Activated naive CD8-positive, alpha-beta T cell (primary cell): ENCODE results near the gene COL17A1.

Experiments used
- H3K27ac Mint-ChIP-seq: one replicate; pipeline ENCODE4 v1.8.0; 2021; ENCODE audit warnings: mixed read lengths
- H3K27me3 Mint-ChIP-seq: one replicate; pipeline ENCODE4 v1.8.0; 2021; ENCODE audit warnings: mixed read lengths
- H3K36me3 Mint-ChIP-seq: one replicate; pipeline ENCODE4 v1.8.0; 2021; ENCODE audit warnings: mixed read lengths
- H3K4me1 Mint-ChIP-seq: one replicate; pipeline ENCODE4 v1.8.0; 2021; ENCODE audit warnings: low read depth, mixed read lengths
- H3K4me3 Mint-ChIP-seq: one replicate; pipeline ENCODE4 v1.8.0; 2021; ENCODE audit warnings: mild to moderate bottlenecking, mixed read lengths
- H3K9me3 Mint-ChIP-seq: one replicate; pipeline ENCODE4 v1.8.0; 2021; ENCODE audit warnings: low read depth, mixed read lengths

COL17A1 gene

DNA sequence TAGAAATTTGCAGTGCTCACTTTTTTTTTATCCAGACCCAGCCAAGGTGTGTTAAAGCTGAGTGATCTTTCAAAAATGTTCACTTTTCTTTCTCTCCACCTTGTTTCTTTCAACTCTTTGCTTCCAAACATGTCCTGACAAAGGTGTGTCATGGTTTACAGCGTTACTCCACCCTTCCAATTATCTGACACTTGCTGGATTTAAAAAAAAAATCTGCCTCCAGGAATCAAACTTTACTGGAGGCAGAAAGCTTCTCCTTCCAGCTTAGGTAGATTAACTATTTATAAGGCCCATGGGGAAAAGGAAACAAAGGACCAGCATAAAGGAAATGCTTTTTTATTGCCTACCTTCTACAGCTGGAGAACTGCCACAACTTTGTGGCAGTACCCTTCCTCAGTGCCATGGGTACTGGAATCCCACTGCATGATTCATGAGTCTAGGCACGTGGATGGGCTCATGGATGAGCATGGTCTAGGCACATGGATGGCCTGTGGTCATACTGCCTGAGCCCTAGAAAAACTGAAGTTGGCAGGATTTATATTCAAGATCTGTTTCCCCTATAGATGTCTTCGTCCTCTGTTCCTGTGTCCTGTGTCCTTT, at the start of gene COL17A1:
Gene COL17A1 (minus strand): TSS at position 80 of the 600 bp plus-strand sequence. CDS start 5,207 bp downstream, outside the sequence.
- Mint-ChIP-seq H3K4me3 (no peak within 1 kb of the TSS), H3K36me3 (no peaks in the 10 kb centered on the region), H3K4me1 (peaks cover 3% of the 10 kb centered on the region), H3K27me3 (no peaks in the 10 kb centered on the region), H3K9me3 (no peaks in the 10 kb centered on the region), H3K27ac (no peak within 1 kb of the TSS)

DNA sequence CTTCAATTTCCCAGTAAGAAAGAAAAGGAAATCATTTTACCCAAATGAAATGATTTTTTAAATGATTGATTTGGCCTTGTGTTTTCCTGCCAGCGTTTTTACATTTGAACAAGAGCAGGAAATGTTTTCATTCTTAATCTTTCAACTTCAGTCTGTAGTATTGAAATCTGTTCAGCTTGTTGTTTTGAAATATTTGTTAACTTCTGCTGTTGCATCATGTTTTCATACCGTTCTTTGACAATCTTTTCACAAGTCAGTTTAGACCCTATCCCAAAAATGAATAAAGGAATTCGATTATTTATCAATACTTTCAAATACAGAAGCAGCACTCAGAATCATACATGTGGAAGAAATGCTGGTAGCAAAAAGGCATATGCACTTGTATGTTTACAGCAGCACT, 44.4 kb upstream of the COL17A1 start:
- Mint-ChIP-seq H3K27ac (no peak overlapping the region), H3K36me3 (peaks cover 2% of the 10 kb centered on the region), H3K9me3 (no peaks in the 10 kb centered on the region), H3K4me1 (peaks cover 4% of the 10 kb centered on the region), H3K27me3 (peaks cover 8% of the 10 kb centered on the region), H3K4me3 (no peak overlapping the region)

DNA sequence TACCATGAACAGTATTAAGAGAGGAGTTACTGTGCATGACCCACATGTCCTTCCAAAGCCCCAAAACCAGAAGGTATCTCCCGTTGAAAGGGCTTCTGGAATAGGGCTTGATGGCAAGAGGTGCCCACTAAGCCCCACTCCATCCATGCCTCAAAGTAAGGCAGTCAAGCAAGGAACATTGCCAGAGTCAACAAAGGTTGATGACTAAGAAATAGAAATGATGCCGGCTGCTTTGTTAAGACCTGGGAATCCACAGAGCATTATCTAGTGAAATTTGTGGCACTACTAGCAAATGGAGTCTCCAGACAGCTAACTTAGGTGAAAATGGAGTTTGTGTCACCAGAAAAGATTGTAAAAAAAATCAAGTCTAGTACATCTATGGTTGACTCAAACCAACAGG, 42.5 kb upstream of the COL17A1 start:
- H3K4me1 Mint-ChIP-seq, result peaks cover 11% of the 10 kb centered on the region
- no peaks in the 10 kb centered on the region for H3K36me3 Mint-ChIP-seq
- peaks cover 4% of the 10 kb centered on the region for H3K27me3 Mint-ChIP-seq
- no peak overlapping the region for H3K27ac Mint-ChIP-seq
- no peak overlapping the region for H3K4me3 Mint-ChIP-seq
- no peaks in the 10 kb centered on the region for H3K9me3 Mint-ChIP-seq

DNA sequence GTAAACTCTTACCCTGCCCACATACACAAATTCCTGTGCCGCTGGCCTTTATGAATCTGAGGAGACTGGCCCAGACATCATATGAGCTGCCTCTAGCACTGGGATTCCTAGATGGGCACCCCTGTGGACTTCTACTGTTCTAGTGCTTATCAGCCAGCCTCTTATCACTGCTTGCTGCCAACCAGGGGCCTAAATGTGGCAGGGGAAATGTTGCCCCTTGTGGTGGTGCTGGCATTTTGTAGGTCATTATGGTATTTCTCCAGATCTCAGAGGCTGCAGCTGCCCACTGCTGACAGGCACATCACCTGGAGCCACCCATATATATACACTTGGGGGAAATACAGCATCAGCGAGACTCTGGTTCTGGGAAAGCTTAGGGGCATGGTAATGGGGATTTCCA, 41.7 kb upstream of the COL17A1 start:
- Mint-ChIP-seq H3K27me3 (no peaks in the 10 kb centered on the region), H3K4me1 (peaks cover 18% of the 10 kb centered on the region)

DNA sequence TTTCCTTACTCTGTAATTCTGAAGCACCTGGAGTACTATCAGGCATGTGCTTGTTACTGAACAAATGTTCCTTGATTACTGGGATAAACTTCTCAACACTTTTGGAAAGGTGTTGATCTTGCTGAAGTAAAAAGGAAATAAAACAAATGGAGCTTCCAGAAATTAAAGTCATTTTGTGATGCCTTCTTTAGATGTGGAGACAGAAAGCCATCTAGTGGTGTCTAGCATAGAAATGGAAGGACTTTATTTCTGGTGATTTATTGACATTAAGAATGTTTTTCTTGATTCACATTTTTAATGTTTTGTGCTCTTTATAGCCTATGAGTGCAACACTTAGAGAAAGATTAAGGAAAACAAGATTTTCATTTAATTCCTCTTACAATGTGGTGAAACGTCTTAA, 37.7 kb upstream of the COL17A1 start:
- H3K36me3 Mint-ChIP-seq, result no peaks in the 10 kb centered on the region
- H3K27ac Mint-ChIP-seq, result peak overlapping the region; percentile 70
- H3K4me1 Mint-ChIP-seq, result peaks cover 33% of the 10 kb centered on the region
- no peaks in the 10 kb centered on the region for H3K9me3 Mint-ChIP-seq
- H3K27me3 Mint-ChIP-seq, result no peaks in the 10 kb centered on the region
- peak overlapping the region; percentile 93 for H3K4me3 Mint-ChIP-seq

More for the DNA sequence above, 41.7 kb upstream of the COL17A1 start:
- Mint-ChIP-seq H3K9me3 (no peaks in the 10 kb centered on the region), H3K4me3 (no peak overlapping the region), H3K27ac (no peak overlapping the region), H3K36me3 (no peaks in the 10 kb centered on the region)

DNA sequence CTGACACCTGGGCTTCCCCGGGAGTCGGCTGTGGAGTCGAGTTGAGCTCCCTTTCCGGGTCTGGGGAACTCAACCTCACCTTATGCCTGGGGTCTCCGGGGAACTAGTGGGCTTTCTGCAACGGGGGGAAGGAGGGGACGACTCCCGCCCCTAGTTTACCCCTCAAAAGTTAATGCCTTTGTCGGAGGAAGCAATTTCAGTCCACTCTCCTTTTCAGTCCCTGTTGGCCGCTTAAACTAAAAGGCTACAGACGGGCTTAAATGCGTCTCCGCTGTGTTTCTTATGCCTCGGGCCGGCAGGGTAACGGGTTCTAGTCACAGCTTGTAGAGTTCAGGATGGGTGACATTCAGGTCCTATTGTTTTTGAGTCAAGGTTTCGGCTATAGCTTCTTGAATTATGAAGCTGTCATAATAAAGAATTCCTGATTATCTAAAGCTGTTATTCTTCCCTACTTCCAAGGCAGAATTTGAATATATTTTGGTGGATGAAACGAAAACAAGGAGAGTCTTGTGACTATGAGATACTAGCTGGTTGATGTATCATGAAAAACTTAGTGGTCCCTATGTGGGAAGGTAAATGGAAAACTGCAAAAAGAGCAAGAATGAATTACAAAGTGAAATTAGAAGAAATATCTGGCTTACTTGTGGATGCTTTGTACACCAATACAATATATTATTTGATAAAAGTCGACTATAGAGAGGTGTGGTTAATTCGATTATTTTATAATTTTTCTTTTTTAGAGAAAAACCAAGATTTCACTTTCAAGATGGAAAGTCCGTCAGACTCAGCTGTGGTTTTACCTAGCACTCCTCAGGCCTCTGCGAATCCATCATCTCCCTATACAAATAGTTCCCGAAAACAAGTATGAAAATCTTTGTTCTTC, 36.8 kb upstream of the COL17A1 start:
- Mint-ChIP-seq H3K36me3 (no peaks in the 10 kb centered on the region), H3K9me3 (no peaks in the 10 kb centered on the region), H3K27me3 (peaks cover 2% of the 10 kb centered on the region), H3K4me1 (peaks cover 41% of the 10 kb centered on the region), H3K27ac (peak overlapping the region; percentile 97), H3K4me3 (peak overlapping the region; percentile 93)

DNA sequence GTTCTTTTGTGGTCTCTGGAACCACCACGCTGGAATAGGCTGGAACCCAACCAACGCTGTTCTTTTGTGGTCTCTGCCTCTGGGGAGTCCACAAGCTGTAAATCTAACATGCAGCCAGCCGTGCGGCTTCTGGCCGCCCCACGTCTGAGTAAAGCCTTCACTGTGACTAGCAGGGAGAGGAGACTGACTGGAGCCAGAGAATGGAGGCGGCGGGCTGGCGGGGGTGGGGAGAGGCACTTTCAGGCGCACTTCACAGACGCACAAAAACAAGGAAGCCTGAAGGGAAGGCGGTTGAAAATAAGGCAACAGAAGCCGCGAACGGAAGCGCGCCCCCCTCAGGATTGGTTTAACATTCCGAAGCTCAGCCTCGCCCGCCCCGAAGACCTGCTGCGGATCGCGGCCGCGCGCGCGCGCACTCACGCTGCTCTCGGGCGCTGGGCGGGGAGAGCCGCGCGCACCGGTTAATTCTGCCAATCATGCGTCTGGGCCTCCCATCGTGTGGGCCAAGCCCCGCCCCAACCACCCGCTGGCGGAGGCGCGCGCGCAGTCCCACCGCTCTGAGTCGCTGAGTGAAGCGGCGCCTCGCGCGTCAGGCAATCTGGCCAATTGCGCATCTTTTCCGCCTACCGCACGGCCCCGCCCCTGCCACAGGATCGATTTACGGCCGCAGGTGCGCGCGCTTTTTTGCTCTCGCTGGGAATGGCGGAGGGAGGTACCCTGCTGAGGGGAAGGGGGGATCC, 36.0 kb upstream of the COL17A1 start, which contains the start of gene SFR1:
Gene SFR1 (plus strand): TSS at position 687 of the 740 bp plus-strand sequence. CDS start 13 bp downstream, at position 700.
- Mint-ChIP-seq H3K9me3 (no peaks in the 10 kb centered on the region), H3K27me3 (peaks cover 2% of the 10 kb centered on the region), H3K36me3 (no peaks in the 10 kb centered on the region), H3K4me1 (peaks cover 45% of the 10 kb centered on the region), H3K27ac (peak within 1 kb of the TSS; percentile 97), H3K4me3 (peak within 1 kb of the TSS; percentile 93)

DNA sequence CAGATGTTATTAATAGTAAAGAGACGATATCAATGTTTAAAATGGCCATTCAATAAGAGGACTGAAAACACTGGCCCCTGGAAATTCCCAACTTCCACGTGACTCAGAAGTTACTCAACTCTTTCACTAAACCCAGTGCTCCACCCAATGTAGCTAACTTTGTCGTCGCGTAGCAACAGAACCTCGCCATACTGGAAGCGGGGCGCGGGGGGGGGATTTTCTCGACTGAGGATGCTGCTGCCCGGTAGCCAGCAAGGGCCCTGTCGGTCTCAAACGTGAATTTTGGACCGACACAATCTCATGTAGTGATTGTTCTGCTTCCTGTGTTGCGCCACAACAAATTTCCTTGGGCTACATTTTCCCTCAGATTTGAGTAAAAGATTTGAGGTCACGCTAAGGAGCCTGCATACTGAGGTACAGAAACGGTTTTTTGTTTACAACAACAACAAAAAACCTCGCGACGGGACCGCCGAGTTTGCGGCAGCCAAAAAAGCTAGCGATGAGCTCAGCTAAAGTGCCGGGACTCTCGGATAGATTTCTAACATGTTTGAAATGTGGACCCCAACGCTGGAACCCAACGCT, 35.3 kb upstream of the COL17A1 start:
- H3K4me3 Mint-ChIP-seq, result peak overlapping the region; percentile 93
- H3K36me3 Mint-ChIP-seq, result no peaks in the 10 kb centered on the region
- H3K27ac Mint-ChIP-seq, result peak overlapping the region; percentile 97
- H3K4me1 Mint-ChIP-seq, result peaks cover 48% of the 10 kb centered on the region
- peaks cover 2% of the 10 kb centered on the region for H3K27me3 Mint-ChIP-seq
- H3K9me3 Mint-ChIP-seq, result no peaks in the 10 kb centered on the region

DNA sequence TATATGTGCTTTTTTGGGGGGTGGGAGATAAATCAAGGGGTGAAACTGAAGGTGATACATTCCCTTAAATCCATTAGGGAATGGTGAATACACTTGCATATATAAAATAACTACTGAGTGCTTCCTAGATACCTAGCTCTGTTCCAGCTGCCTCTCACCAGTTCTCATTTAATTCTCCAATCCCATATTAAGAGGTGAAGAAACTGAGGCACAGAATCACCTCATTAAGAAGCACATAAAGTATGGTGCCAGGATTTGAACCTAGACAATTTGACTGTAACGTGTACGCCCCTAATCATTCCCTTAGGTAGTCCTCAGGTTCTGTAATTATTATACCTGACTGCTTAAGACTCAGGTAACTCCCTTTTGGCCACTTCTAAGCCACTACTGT, 34.8 kb upstream of the COL17A1 start:
- Mint-ChIP-seq H3K9me3 (no peaks in the 10 kb centered on the region), H3K4me1 (peaks cover 48% of the 10 kb centered on the region), H3K4me3 (peak overlapping the region; percentile 93)

DNA sequence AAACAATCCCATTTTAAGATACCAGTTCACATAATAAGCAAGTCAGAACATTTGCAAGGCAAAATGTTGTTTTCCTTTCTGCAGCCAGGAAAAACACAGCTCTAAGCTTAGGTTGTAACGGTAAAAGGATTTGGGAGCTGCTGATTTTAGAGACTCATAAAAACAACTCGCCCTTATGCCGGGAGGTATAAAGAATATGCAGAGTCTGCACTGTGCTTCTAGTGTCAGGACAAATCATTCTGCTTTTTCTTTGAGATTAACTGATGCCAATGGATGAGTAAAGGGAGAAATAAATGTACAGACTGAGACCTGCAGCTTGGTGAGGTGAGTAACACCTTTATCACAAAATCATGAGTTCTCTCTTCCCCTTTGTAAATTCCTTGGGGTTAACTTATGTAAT, 34.3 kb upstream of the COL17A1 start:
- H3K9me3 Mint-ChIP-seq, result no peaks in the 10 kb centered on the region
- H3K4me3 Mint-ChIP-seq, result peak overlapping the region; percentile 93
- peaks cover 43% of the 10 kb centered on the region for H3K4me1 Mint-ChIP-seq
- peaks cover 2% of the 10 kb centered on the region for H3K27me3 Mint-ChIP-seq
- H3K36me3 Mint-ChIP-seq, result no peaks in the 10 kb centered on the region
- peak overlapping the region; percentile 97 for H3K27ac Mint-ChIP-seq

More for the DNA sequence above, 34.8 kb upstream of the COL17A1 start:
- H3K27ac Mint-ChIP-seq, result peak overlapping the region; percentile 97
- H3K27me3 Mint-ChIP-seq, result peaks cover 2% of the 10 kb centered on the region
- H3K36me3 Mint-ChIP-seq, result no peaks in the 10 kb centered on the region

DNA sequence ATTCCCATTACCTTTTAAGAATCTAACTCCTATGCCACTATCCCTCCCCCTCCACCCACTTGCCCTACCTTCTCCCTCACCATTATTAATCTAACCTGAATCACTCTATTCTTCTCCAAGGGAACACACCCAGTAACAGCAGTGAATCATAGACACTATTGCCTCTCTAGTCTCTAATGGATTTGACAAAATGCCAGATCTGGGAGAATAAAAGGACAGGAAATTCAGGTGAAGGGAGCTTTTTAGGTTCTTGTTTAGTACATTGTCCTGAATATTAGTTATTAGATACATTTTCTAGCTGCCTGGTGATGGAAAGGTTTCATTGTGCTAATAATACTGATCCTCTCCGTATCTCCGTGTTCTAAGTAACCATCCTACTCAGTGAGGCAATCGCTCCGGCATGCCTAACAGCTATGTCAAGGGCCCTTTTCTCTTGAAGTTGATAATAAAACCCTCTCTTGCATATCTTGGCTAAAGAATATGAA, 32.2 kb upstream of the COL17A1 start:
- Mint-ChIP-seq H3K27me3 (peaks cover 2% of the 10 kb centered on the region), H3K27ac (peak overlapping the region; percentile 50), H3K36me3 (no peaks in the 10 kb centered on the region), H3K9me3 (no peaks in the 10 kb centered on the region), H3K4me1 (peaks cover 33% of the 10 kb centered on the region), H3K4me3 (no peak overlapping the region)

DNA sequence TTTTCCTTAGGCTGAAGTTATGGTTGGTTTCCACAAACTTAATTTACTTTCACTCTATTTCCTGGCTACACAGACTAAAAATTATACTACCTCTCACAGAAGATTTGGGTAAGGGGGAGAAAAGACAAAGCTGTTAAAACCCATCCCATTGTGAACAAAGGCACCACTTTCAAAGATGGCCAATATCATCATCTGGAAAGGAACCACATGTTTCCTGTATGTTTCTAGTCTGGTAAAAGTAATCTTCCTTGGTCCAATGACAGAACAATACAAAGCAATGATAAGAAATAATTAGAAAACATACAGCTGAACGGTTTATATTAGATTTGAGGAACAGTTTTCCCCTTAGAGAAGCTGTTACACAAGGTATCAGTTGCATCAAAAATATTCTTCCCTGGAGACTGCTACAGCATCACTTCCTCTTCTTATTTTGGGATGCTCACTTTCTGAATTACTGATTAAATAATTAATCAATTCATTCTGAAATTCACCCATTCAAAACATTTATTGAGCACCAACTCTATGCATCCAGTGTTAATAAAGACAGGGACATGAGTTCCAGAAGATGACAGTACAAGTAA, 27.8 kb upstream of the COL17A1 start:
- H3K36me3 Mint-ChIP-seq, result no peaks in the 10 kb centered on the region
- peaks cover 27% of the 10 kb centered on the region for H3K4me1 Mint-ChIP-seq
- H3K4me3 Mint-ChIP-seq, result no peak overlapping the region
- H3K27ac Mint-ChIP-seq, result no peak overlapping the region
- H3K9me3 Mint-ChIP-seq, result peaks cover 4% of the 10 kb centered on the region
- H3K27me3 Mint-ChIP-seq, result peaks cover 2% of the 10 kb centered on the region

DNA sequence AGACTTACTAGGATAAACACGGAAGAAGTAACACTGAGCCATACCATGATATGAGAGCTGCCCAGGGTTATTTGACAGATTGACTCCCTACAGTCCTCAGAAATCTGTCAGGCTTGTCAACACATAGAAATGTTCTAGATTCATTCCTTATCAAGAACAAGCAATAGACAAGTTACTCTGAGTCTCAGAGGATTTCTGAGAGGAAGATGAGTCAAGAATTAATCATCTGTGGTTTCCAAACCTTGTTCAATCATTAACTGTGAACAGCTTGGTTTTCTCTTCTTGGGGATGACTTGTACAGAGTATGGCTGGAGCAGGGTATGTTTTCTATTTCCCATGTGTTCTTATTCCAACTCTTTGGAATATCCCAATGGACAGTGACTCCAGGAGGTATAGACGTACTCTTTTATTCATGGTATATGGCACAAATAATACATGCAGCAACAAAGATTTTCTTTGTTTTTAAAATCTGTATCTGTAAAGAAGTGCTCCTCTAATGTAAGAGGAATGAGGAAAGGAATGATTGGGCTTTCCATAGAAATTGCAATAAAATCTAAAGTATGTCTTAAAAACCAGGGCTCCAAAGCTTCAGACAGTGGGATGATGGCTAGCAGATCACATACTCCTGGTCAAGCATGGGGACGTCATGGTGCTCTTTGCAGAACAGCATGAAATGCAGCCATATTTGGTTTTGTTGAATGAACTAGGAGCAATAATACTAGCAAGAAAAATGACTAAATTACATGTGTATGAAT, 24.4 kb upstream of the COL17A1 start:
- Mint-ChIP-seq H3K9me3 (peaks cover 4% of the 10 kb centered on the region), H3K4me1 (peaks cover 12% of the 10 kb centered on the region), H3K27ac (peak overlapping the region; percentile 37), H3K36me3 (no peaks in the 10 kb centered on the region), H3K27me3 (no peaks in the 10 kb centered on the region), H3K4me3 (peak overlapping the region; percentile 25)

DNA sequence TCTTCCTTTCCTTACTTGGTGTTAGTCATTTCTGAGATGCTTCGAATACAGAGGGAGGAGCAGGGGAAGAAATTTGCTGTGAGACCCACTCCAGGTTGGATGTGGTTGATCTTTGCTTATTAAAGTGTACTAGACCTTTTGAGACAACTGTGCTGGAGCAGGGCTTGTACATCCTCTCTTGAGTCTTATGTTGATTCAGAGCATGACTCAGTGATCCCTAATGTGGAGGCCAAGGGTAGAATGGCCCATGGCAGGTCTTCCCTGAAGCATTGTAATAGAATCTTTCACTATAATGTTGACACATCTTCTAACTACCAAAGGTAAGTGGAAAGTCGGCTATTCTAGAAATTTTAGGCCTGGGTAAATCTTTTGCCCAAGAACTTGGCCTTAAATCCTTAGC, 19.2 kb upstream of the COL17A1 start:
- peaks cover 2% of the 10 kb centered on the region for H3K27me3 Mint-ChIP-seq
- no peak overlapping the region for H3K27ac Mint-ChIP-seq

More for the DNA sequence above, 19.2 kb upstream of the COL17A1 start:
- Mint-ChIP-seq H3K36me3 (no peaks in the 10 kb centered on the region), H3K4me3 (no peak overlapping the region), H3K9me3 (peaks cover 3% of the 10 kb centered on the region), H3K4me1 (peaks cover 8% of the 10 kb centered on the region)
